NCI-H526 (cell line): Measurements from ENCODE around the gene NKAIN4.

ENCODE experiments used
- DNase-seq, 2 experiments: peaks; one replicate each; lab custom pipeline; 2025; lab: John Stamatoyannopoulos, UW

The NKAIN4 gene

GRCh38 chr20:63288581-63289251 is 34.5 kb upstream of the NKAIN4 start:
- no peak for DNase-seq

- no peak for DNase-seq
Measured at GRCh38 chr20:63287697-63288580, 33.7 kb upstream of the NKAIN4 start.

GRCh38 chr20:63286781-63287696 is 32.8 kb upstream of the NKAIN4 start:
- no peak for DNase-seq

GRCh38 chr20:63285636-63286615 is 31.7 kb upstream of the NKAIN4 start:
- no peak for DNase-seq

GRCh38 chr20:63284981-63285524 is 30.8 kb upstream of the NKAIN4 start:
- no peak for DNase-seq

- no peak for DNase-seq
Measured at GRCh38 chr20:63284544-63284949, 30.3 kb upstream of the NKAIN4 start.

GRCh38 chr20:63284083-63284440 is 29.8 kb upstream of the NKAIN4 start:
- DNase-seq, result no peak

- no peak for DNase-seq
Measured at GRCh38 chr20:63283397-63284082, 29.3 kb upstream of the NKAIN4 start.

GRCh38 chr20:63282946-63283345 is 28.7 kb upstream of the NKAIN4 start:
- DNase-seq, result no peak

GRCh38 chr20:63281742-63282665 is 27.7 kb upstream of the NKAIN4 start:
- DNase-seq, result no peak

- DNase-seq, result peak in 1 of 2 experiments; percentile 36
Measured at GRCh38 chr20:63280929-63281545, 26.8 kb upstream of the NKAIN4 start.

- DNase-seq, result no peak
Measured at GRCh38 chr20:63280371-63280770, 26.1 kb upstream of the NKAIN4 start.

GRCh38 chr20:63279931-63280330 is 25.7 kb upstream of the NKAIN4 start:
- no peak for DNase-seq

- DNase-seq, result no peak
Measured at GRCh38 chr20:63278661-63279060, 24.4 kb upstream of the NKAIN4 start.

- DNase-seq, result no peak
Measured at GRCh38 chr20:63277466-63278272, 23.4 kb upstream of the NKAIN4 start.

- DNase-seq, result no peak
Measured at GRCh38 chr20:63276956-63277355, 22.7 kb upstream of the NKAIN4 start.

GRCh38 chr20:63275825-63276224 is 21.6 kb upstream of the NKAIN4 start:
- no peak for DNase-seq
